ENCODE data around the gene CPNE2. TPM values are rescaled to one million over a fixed set of nuclear protein-coding genes. Genes with fewer than 3 reads are reported as not detected.

The CPNE2 gene
- total and polyA plus RNA-seq, 2 of the 8 experiments (the other 6 are each of a cell fraction or from before 2014, with no cell fraction given) = 10.6 to 39.5 TPM

GRCh38 chr16:57051696-57052228 is 40.6 kb upstream of the CPNE2 start:
- no peak for DNase-seq (ENCODE audit: low read depth in 1 of 2, low spot score in 2 of 2)
- Histone ChIP-seq H3K23me2 (ENCODE audit: low read depth, low read length) (no peaks in the 10 kb centered on the region), H2AK5ac (ENCODE audit: low read depth, low read length) (no peak overlapping the region), H2BK5ac (ENCODE audit: low read depth, low read length) (no peak overlapping the region), H4K8ac (ENCODE audit: extremely low read depth, insufficient read depth, low read length) (no peak overlapping the region), H4K5ac (ENCODE audit: insufficient read length, low read depth, low read length) (no peak overlapping the region), H3K79me2 (ENCODE audit: control insufficient read depth in 1 of 2, insufficient read depth in 2 of 2, low read length in 2 of 2) (no peaks in the 10 kb centered on the region), H3K9me3 (ENCODE audit: insufficient read depth in 2 of 2, low read depth in 1 of 2, low read length in 1 of 2) (no peaks in the 10 kb centered on the region), H2BK120ac (replicated peaks; ENCODE audit: low read depth, low read length) (no peak overlapping the region), H3K4me2 (ENCODE audit: insufficient read depth in 1 of 2, low read depth in 2 of 2, low read length in 2 of 2) (no peak overlapping the region), H3K4ac (replicated peaks; ENCODE audit: insufficient read length, low read depth, low read length) (no peak overlapping the region), H3K56ac (replicated peaks; ENCODE audit: insufficient read length, low read depth, low read length) (no peak overlapping the region), H2AFZ (ENCODE audit: low read length) (no peak overlapping the region), H3K14ac (ENCODE audit: insufficient read length) (no peak overlapping the region), H2BK20ac (ENCODE audit: low read length) (no peak overlapping the region), H2BK15ac (ENCODE audit: low read length) (no peak overlapping the region), H3K4me1 (replicated peaks in 1 of 4; ENCODE audit: control insufficient read depth in 3 of 4, insufficient read depth in 4 of 4, low read length in 3 of 4) (peaks cover 0 to 6% (median 0%) of the 10 kb centered on the region in 4 experiments; a peak in 1 of 7 replicates), H3K27me3 (replicated peaks in 1 of 4; ENCODE audit: control insufficient read depth in 3 of 4, extremely low read depth in 1 of 4, insufficient read depth in 3 of 4, low read length in 3 of 4) (no peaks in the 10 kb centered on the region), H3K9ac (replicated peaks in 1 of 4; ENCODE audit: extremely low read depth in 1 of 4, low read depth in 3 of 4, low read length in 3 of 4) (no peak overlapping the region), H3K27ac (ENCODE audit: low read depth, low read length) (no peak overlapping the region), H3K4me3 (ENCODE audit: extremely low read depth in 1 of 4, insufficient read depth in 2 of 4, low read depth in 3 of 4, low read length in 4 of 4) (no peak overlapping the region), H3K79me1 (ENCODE audit: low read depth, low read length) (no peaks in the 10 kb centered on the region), H3K36me3 (ENCODE audit: control insufficient read depth in 2 of 4, insufficient read depth in 4 of 4, low read length in 3 of 4) (no peaks in the 10 kb centered on the region), H2BK12ac (ENCODE audit: low read depth, low read length) (no peak overlapping the region), H4K91ac (replicated peaks; ENCODE audit: insufficient read length, low read length) (no peak overlapping the region), H3K18ac (ENCODE audit: extremely low read depth, low read length) (no peak overlapping the region), H3K23ac (ENCODE audit: insufficient read length) (no peak overlapping the region), H4K20me1 (replicated peaks in 1 of 2; ENCODE audit: control insufficient read depth in 1 of 2, insufficient read depth in 2 of 2, low read length in 2 of 2) (no peaks in the 10 kb centered on the region)
- CTCF ChIA-PET (ENCODE audit: partially characterized antibody) = interaction anchor here (0.8 to 1.6 kb wide), 5 partner anchors 9 to 96 kb away, joined by 3 to 4 read pairs (median 3); no protein-coding TSS in a partner anchor
- POLR2A ChIA-PET (ENCODE audit: partially characterized antibody) = no interaction called here
- WGBS, 2 experiments (ENCODE audit: extremely low coverage in 1 of 2, insufficient coverage in 1 of 2, insufficient read length in 1 of 2, insufficient replicate concordance in 2 of 2, low coverage in 1 of 2, low lambda C conversion rate in 2 of 2, missing lambda C conversion rate in 1 of 2) = 90% methylated on average over 10 of the region's 11 CpGs; no CpG with 5 or more reads in 1 of the 2 experiments
- FAIRE-seq = no peak
- TF ChIP-seq POU5F1 (IDR thresholded peaks at IDR 0.05; ENCODE audit: low read depth, low read length) (no peak), CREB1 (IDR thresholded peaks at IDR 0.05) (no peak), POLR2AphosphoS5 (IDR thresholded peaks at IDR 0.05; ENCODE audit: low read depth, low read length) (no peak), BCL11A (IDR thresholded peaks at IDR 0.05; ENCODE audit: low read depth in 2 of 2, low read length in 2 of 2) (no peak), BRCA1 (IDR thresholded peaks at IDR 0.05; ENCODE audit: low read depth, low read length) (no peak), POLR2A (IDR thresholded peaks at IDR 0.05; ENCODE audit: control extremely low read depth in 1 of 2, low read depth in 2 of 2, low read length in 2 of 2) (no peak), USF2 (IDR thresholded peaks at IDR 0.05; ENCODE audit: low read length) (no peak), HDAC6 (IDR thresholded peaks at IDR 0.05; ENCODE audit: low read depth, low read length) (no peak), RFX5 (IDR thresholded peaks at IDR 0.05; ENCODE audit: borderline replicate concordance, low read depth, low read length) (no peak), EP300 (IDR thresholded peaks at IDR 0.05; ENCODE audit: borderline replicate concordance in 1 of 2, low read depth in 2 of 2, low read length in 2 of 2) (no peak), JUN (IDR thresholded peaks at IDR 0.05; ENCODE audit: low read depth, low read length) (no peak), RBBP5 (IDR thresholded peaks at IDR 0.05; ENCODE audit: borderline replicate concordance, low read depth, low read length) (no peak)
